ENCODE results near the gene CMTM2. TPM values are rescaled to one million over a fixed set of nuclear protein-coding genes. Genes with fewer than 3 reads are reported as not detected.

The CMTM2 gene
- polyA plus RNA-seq, 1 donor from 2014 or later, result 0.25 TPM

DNA sequence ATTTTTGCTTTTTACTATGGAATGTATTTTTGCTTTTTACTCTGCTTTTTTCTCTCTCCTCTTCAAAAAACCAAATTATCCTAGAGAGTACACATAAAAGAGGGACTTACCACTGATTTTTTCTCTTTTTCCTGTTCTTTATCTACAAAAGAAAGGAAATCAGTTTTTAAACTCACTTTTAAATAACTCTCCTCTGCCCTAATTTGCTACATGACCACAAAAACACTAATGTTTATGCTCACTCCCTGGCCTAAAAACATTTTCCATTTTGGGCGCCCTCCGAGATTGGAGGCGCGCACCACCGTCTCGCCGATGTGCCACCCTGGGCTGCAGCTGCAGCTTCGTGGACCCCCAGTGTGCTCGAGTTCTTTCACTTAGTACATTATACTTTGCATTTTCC lies 30.4 kb upstream of the CMTM2 start:
- H3F3A ChIP-seq (ENCODE audit: insufficient read depth, low read length, poor library complexity, severe bottlenecking), result no peaks in the 10 kb centered on the region
- no peaks in the 10 kb centered on the region for H3K27me3 ChIP-seq (ENCODE audit: insufficient read depth, low read depth, low read length)
- H3K79me2 ChIP-seq (replicated peaks; ENCODE audit: insufficient read depth, low read length), result no peaks in the 10 kb centered on the region
- TF ChIP-seq MXI1 (conservative IDR thresholded peaks at IDR 0.05; ENCODE audit: poor library complexity, severe bottlenecking) (no peak), TAF1 (IDR thresholded peaks at IDR 0.05; ENCODE audit: low read depth) (no peak), RAD21 (conservative IDR thresholded peaks at IDR 0.05) (no peak), POLR2AphosphoS5 (IDR thresholded peaks at IDR 0.05) (no peak), SMC3 (conservative IDR thresholded peaks at IDR 0.05; ENCODE audit: poor library complexity) (no peak)
- TF ChIP-seq, protein P1, sequence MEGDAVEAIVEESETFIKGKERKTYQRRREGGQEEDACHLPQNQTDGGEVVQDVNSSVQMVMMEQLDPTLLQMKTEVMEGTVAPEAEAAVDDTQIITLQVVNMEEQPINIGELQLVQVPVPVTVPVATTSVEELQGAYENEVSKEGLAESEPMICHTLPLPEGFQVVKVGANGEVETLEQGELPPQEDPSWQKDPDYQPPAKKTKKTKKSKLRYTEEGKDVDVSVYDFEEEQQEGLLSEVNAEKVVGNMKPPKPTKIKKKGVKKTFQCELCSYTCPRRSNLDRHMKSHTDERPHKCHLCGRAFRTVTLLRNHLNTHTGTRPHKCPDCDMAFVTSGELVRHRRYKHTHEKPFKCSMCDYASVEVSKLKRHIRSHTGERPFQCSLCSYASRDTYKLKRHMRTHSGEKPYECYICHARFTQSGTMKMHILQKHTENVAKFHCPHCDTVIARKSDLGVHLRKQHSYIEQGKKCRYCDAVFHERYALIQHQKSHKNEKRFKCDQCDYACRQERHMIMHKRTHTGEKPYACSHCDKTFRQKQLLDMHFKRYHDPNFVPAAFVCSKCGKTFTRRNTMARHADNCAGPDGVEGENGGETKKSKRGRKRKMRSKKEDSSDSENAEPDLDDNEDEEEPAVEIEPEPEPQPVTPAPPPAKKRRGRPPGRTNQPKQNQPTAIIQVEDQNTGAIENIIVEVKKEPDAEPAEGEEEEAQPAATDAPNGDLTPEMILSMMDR (IDR thresholded peaks at IDR 0.05; ENCODE audit: poor library complexity, severe bottlenecking), result no peak
- TF ChIP-seq, protein P2, sequence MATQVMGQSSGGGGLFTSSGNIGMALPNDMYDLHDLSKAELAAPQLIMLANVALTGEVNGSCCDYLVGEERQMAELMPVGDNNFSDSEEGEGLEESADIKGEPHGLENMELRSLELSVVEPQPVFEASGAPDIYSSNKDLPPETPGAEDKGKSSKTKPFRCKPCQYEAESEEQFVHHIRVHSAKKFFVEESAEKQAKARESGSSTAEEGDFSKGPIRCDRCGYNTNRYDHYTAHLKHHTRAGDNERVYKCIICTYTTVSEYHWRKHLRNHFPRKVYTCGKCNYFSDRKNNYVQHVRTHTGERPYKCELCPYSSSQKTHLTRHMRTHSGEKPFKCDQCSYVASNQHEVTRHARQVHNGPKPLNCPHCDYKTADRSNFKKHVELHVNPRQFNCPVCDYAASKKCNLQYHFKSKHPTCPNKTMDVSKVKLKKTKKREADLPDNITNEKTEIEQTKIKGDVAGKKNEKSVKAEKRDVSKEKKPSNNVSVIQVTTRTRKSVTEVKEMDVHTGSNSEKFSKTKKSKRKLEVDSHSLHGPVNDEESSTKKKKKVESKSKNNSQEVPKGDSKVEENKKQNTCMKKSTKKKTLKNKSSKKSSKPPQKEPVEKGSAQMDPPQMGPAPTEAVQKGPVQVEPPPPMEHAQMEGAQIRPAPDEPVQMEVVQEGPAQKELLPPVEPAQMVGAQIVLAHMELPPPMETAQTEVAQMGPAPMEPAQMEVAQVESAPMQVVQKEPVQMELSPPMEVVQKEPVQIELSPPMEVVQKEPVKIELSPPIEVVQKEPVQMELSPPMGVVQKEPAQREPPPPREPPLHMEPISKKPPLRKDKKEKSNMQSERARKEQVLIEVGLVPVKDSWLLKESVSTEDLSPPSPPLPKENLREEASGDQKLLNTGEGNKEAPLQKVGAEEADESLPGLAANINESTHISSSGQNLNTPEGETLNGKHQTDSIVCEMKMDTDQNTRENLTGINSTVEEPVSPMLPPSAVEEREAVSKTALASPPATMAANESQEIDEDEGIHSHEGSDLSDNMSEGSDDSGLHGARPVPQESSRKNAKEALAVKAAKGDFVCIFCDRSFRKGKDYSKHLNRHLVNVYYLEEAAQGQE (IDR thresholded peaks at IDR 0.05; ENCODE audit: borderline replicate concordance), result no peak
- H2AFZ ChIP-seq (ENCODE audit: low read depth, low read length), result no peak overlapping the region
- no peaks in the 10 kb centered on the region for H3K9me3 ChIP-seq (ENCODE audit: low read length)
- H4K20me1 ChIP-seq (ENCODE audit: insufficient read depth), result no peaks in the 10 kb centered on the region
- H3K4me2 ChIP-seq (ENCODE audit: low read length), result peak overlapping the region; percentile 51
- no peaks in the 10 kb centered on the region for H3K36me3 ChIP-seq (ENCODE audit: insufficient read depth, low read length)
- peak overlapping the region; percentile 74 for H3K4me3 ChIP-seq (ENCODE audit: low read length)
- peak overlapping the region; percentile 79 for H3K9ac ChIP-seq (ENCODE audit: low read length)
- no peaks in the 10 kb centered on the region for H3K9me2 ChIP-seq (ENCODE audit: insufficient read depth, low read length)
- H3K27ac ChIP-seq (ENCODE audit: low read length), result no peak overlapping the region

DNA sequence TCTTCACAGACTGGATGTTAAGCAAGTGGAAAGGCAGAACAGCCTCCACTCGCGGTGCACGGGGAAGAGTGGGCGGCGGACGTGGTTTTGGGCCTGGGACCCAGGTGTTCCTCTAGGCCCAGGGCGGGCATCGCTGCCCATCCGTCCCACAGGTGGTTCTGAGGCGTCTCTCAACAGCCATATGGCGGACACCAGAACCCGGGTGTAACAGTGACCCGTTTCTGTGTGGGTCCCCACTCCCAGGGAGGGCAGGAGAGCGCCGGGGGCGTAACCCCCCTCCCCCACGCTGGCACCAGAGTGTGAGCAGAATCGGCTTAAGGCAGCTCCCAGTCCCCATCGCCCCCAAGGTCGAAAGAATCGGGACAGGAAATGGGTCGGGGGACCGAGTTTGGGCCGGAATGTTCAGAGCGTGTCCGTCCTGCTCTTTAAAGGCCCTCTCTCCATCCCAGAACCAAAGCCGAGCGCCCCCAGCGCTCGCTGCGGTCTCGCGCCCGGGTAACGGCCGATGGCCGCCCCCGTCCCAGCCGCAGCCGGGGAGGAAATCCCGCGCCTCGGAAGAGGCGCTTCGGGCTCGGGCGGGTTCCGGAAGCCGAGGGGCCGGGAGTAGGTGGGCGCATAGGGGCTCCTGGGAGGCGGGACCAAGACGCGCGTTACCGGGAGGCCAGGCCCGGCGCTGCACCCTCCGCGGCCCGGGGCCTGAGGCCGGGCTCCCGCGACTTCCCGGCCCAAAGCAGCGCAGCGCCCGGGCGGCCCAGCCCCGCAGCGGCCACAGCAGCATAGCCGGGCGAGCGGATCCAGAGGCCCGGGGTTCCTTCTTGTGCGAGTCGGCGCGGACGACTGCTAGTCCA lies 29.8 kb upstream of the CMTM2 start, which contains the start of gene TK2:
Gene TK2, minus strand, starts transcription at position 839 of the 848 bp plus-strand sequence. Its CDS starts 61 bp downstream, at position 778.
- Histone ChIP-seq H3K27ac (ENCODE audit: low read length) (peak within 1 kb of the TSS; percentile 54), H3K36me3 (ENCODE audit: insufficient read depth, low read length) (no peaks in the 10 kb centered on the region), H3K79me2 (replicated peaks; ENCODE audit: insufficient read depth, low read length) (no peaks in the 10 kb centered on the region)

More for the DNA sequence above, 29.8 kb upstream of the CMTM2 start, which contains the start of gene TK2:
- peak within 1 kb of the TSS; percentile 88 for H2AFZ ChIP-seq (ENCODE audit: low read depth, low read length)
- H3K4me3 ChIP-seq (ENCODE audit: low read length), result peak within 1 kb of the TSS; percentile 74
- no peaks in the 10 kb centered on the region for H3K27me3 ChIP-seq (ENCODE audit: insufficient read depth, low read depth, low read length)
- peak within 1 kb of the TSS; percentile 79 for H3K9ac ChIP-seq (ENCODE audit: low read length)
- H4K20me1 ChIP-seq (ENCODE audit: insufficient read depth), result no peaks in the 10 kb centered on the region
- H3K4me2 ChIP-seq (ENCODE audit: low read length), result peak within 1 kb of the TSS; percentile 51
- TF ChIP-seq POLR2AphosphoS5 (IDR thresholded peaks at IDR 0.05) (peak; percentile 48), EZH2 (IDR thresholded peaks at IDR 0.05; ENCODE audit: borderline replicate concordance, insufficient read depth, low read length, poor library complexity, severe bottlenecking) (no peak), EP300 (conservative IDR thresholded peaks at IDR 0.05; ENCODE audit: poor library complexity, severe bottlenecking) (no peak), SMC3 (conservative IDR thresholded peaks at IDR 0.05; ENCODE audit: poor library complexity) (peak; percentile 24), MXI1 (conservative IDR thresholded peaks at IDR 0.05; ENCODE audit: poor library complexity, severe bottlenecking) (peak; percentile 48), RAD21 (conservative IDR thresholded peaks at IDR 0.05) (peak; percentile 20)
- TF ChIP-seq, protein P1 (IDR thresholded peaks at IDR 0.05; ENCODE audit: poor library complexity, severe bottlenecking), result peak; percentile 51
- TF ChIP-seq, protein P2 (IDR thresholded peaks at IDR 0.05; ENCODE audit: borderline replicate concordance), result no peak
- no peaks in the 10 kb centered on the region for H3K9me3 ChIP-seq (ENCODE audit: low read length)
- no peaks in the 10 kb centered on the region for H3F3A ChIP-seq (ENCODE audit: insufficient read depth, low read length, poor library complexity, severe bottlenecking)
- no peaks in the 10 kb centered on the region for H3K9me2 ChIP-seq (ENCODE audit: insufficient read depth, low read length)
